GM12865 (cell line): ENCODE measurements around the gene FAM118B.

Source experiments
- DNase-seq: peaks from one replicate; pipeline ENCODE4 v3.0.0; 2010; ENCODE audit warnings: low read depth
- H3K4me3 ChIP-seq: 2 replicates; pipeline ENCODE4 v1.5.1; 2011; ENCODE audit warnings: mild to moderate bottlenecking, low read depth, low read length, control low read depth
- CTCF ChIP-seq: IDR thresholded peaks from 2 replicates; pipeline ENCODE4 v1.5.1; 2011; ENCODE audit warnings: low read length, control low read depth, low read depth, inconsistent platforms; ENCODE audit not compliant: insufficient read depth; ENCODE audit errors: missing control alignments

Gene FAM118B

DNA sequence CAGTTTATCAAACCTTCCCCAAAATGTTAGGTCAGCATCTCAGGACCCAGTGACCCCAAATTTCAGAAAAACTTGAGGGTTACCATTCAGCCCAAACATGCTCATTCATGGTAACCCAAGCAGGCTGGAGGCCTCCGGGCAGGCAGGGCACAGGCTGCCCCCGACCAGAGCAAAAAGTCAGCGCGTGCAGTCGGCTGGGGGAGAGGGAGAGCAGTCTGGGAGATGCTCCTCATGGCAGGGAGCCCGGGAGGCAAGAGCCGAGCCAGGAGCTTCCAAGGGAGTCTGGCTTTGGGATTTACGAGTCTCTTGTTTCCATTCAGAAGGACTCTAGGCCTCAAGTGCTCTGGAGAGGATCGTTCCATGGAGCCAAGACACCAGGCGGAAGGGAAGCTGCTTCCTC, 45.8 kb upstream of the FAM118B start:
- no peak for TF ChIP-seq CTCF
- H3K4me3 ChIP-seq, result no peak overlapping the region
- DNase-seq, result no peak

DNA sequence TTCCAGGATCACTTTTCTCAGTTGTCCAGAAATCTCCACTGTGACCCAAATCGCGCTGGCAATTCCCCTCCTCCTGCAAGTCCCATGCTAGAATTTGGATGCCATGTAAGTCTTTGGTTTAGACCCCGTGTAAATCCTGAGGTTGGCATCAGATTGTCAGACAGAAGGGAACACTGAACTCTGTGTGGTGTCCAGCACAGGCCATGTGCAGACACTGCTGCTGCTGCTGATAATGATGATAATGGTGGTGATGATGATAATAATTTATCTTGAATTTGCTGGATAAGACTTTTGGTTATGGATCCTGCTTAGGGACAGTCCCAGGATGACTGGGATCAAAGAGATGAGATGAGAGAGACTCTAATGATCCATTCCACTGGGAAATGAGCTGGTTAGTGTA, 45.2 kb upstream of the FAM118B start:
- no peak for DNase-seq
- no peak for TF ChIP-seq CTCF
- H3K4me3 ChIP-seq, result no peak overlapping the region

DNA sequence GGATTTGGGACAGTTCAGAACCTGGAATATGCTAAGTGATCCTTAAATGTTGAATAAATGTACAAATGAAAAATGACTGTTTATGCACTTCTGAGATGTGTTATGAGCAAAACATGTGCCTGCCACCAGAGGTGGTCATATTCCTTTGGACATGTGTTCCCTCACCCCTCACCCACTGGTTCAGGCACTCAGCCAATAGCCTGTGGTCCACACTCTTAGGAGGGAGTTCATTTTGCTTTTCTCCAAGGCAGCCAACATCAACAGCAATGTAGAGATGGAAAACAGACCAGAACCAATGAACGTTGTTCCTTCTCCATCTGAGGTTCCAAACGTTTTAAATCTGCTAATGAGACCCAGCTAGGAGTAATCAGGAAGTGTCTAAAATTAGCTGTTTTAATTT, 44.1 kb upstream of the FAM118B start:
- DNase-seq, result no peak
- H3K4me3 ChIP-seq, result no peak overlapping the region
- no peak for TF ChIP-seq CTCF

DNA sequence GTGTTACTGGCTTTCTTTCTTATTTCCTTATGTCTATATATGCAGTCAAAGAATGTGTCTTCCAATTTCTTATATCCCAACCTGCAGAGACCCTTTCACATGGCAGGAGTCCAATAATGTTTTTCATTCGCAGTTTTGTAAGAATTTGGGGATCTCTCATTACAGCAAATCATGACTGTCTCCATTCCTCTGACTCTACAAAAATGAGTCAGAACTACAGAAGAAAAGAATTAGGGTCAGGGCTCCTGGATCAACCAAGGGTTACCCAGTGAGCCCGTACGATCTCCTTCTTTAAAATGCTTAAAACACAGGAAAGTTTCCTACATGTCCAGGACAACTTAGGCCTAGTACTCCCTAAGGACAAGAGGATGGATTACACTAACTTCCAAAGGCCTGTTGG, 42.3 kb upstream of the FAM118B start:
- no peak for TF ChIP-seq CTCF
- DNase-seq, result no peak
- no peak overlapping the region for H3K4me3 ChIP-seq

GRCh38 chr11:126172596-126173038, 39.0 kb upstream of the FAM118B start:
- no peak overlapping the region for H3K4me3 ChIP-seq
- no peak for TF ChIP-seq CTCF
- no peak for DNase-seq

DNA sequence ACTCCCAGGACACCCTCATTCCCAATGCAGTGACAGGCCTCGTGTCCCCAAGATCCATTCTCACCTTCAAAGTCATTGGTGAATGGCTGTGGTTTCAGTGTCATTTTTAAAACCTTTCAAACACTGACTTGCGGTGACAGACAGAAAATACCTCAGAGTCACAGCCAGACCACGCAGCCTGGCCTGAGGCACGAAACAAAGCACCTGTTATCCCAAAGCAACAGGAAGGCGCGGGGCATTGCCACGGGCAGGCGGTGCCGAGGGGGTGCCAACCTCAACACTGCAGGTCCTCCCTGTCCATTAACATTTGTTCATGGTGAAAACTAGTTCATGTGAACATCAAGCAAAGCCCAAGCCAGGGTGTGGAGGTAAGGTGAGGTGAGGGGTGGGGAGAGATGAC, 38.3 kb upstream of the FAM118B start:
- H3K4me3 ChIP-seq, result no peak overlapping the region
- TF ChIP-seq CTCF, result no peak
- peak; percentile 9 for DNase-seq

DNA sequence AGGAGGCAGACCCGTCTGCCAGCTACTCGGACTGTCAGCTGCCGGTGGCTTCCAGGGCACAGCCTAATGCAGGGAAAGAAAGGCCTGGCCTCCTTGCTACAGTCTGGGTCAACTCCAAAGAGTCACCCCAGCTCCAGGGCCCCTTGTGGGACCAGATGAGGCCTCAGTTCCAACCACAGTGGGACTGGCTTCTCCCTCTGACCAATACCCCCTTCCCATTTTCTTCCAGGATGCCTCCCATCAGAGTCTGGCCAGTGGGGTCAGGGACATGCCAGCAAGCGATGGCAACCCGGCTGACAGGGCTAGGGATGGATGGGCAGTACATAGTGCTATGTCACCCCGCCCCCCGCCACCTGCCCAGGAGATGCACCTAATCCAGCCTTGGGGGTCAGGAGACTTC, 36.8 kb upstream of the FAM118B start:
- no peak overlapping the region for H3K4me3 ChIP-seq
- TF ChIP-seq CTCF, result no peak

More for the DNA sequence above, 36.8 kb upstream of the FAM118B start:
- no peak for DNase-seq
